Neural progenitor cell (in vitro differentiated cells): ENCODE data around the gene TMEM140. TPM values are rescaled to one million over a fixed set of nuclear protein-coding genes. Genes with fewer than 3 reads are reported as not detected.
A peak's percentile ranks its signal among the peaks of the same experiment; 100 is the strongest.
"Not testable (repeated sequence)": the region's sequence is repeated elsewhere in the genome, so short reads cannot be mapped to it uniquely, and the experiment has no call there.

Experiments used
- DNase-seq: peaks from one replicate; pipeline ENCODE4 v3.0.0-alpha.2; 2016; ENCODE audit warnings: low spot score
- H2AFZ ChIP-seq: fragments of 200-600 bp; sonication (generic); replicated peaks from 2 replicates; pipeline ENCODE4 v1.6.1; 2016; ENCODE audit warnings: antibody characterized with exemption
- H3F3A ChIP-seq: fragments of 200-600 bp; sonication (generic); 2 replicates; pipeline ENCODE4 v1.6.1; 2016; ENCODE audit warnings: antibody characterized with exemption, low read depth
- H3K27ac ChIP-seq: fragments of 200-600 bp; sonication (generic); 2 replicates; pipeline ENCODE4 v1.5.1; 2016; ENCODE audit warnings: mild to moderate bottlenecking
- H3K27me3 ChIP-seq: fragments of 200-600 bp; sonication (generic); 2 replicates; pipeline ENCODE4 v1.6.1; 2016; ENCODE audit warnings: mild to moderate bottlenecking, moderate library complexity
- H3K36me3 ChIP-seq: fragments of 200-600 bp; sonication (generic); 2 replicates; pipeline ENCODE4 v1.5.1; 2016
- H3K4me1 ChIP-seq: fragments of 200-600 bp; sonication (generic); 2 replicates; pipeline ENCODE4 v1.6.1; 2016; ENCODE audit warnings: mixed run types
- H3K4me2 ChIP-seq: fragments of 200-600 bp; sonication (generic); 2 replicates; pipeline ENCODE4 v1.6.1; 2016
- H3K4me3 ChIP-seq: fragments of 200-600 bp; sonication (generic); 2 replicates; pipeline ENCODE4 v1.5.1; 2016
- H3K79me2 ChIP-seq: fragments of 200-600 bp; sonication (generic); 2 replicates; pipeline ENCODE4 v1.6.1; 2016; ENCODE audit warnings: low read depth
- H3K9ac ChIP-seq: fragments of 200-600 bp; sonication (generic); 2 replicates; pipeline ENCODE4 v1.6.1; 2016
- H3K9me3 ChIP-seq: fragments of 200-600 bp; sonication (generic); 2 replicates; pipeline ENCODE4 v1.5.1; 2016; ENCODE audit warnings: low read depth
- H4K20me1 ChIP-seq: fragments of 200-600 bp; sonication (generic); 2 replicates; pipeline ENCODE4 v1.6.1; 2016; ENCODE audit warnings: low read depth
- H3K27ac Mint-ChIP-seq: 3 replicates; pipeline ENCODE4 v1.8.0; 2021; ENCODE audit warnings: mixed read lengths
- H3K27me3 Mint-ChIP-seq: 2 replicates; pipeline ENCODE4 v1.8.0; 2022; ENCODE audit warnings: low read depth, mild to moderate bottlenecking, inconsistent platforms, moderate library complexity, mixed read lengths; ENCODE audit not compliant: insufficient read depth
- H3K36me3 Mint-ChIP-seq: 3 replicates; pipeline ENCODE4 v1.8.0; 2021; ENCODE audit warnings: mixed read lengths
- H3K4me1 Mint-ChIP-seq: 3 replicates; pipeline ENCODE4 v1.8.0; 2021; ENCODE audit warnings: mixed read lengths
- H3K4me3 Mint-ChIP-seq: 3 replicates; pipeline ENCODE4 v1.8.0; 2021; ENCODE audit warnings: mild to moderate bottlenecking, moderate library complexity, mixed read lengths
- H3K9me3 Mint-ChIP-seq: 3 replicates; pipeline ENCODE4 v1.8.0; 2020; ENCODE audit warnings: mixed read lengths
- CTCF ChIP-seq: fragments of 200-600 bp; sonication (generic); IDR thresholded peaks from 2 replicates; pipeline ENCODE4 v1.5.1; 2017; ENCODE audit warnings: antibody characterized with exemption, mild to moderate bottlenecking
- EZH2 ChIP-seq: fragments of 200-600 bp; sonication (generic); IDR thresholded peaks from 2 replicates; pipeline ENCODE4 v1.6.1; 2017; ENCODE audit warnings: antibody characterized with exemption, mild to moderate bottlenecking, moderate library complexity
- EZH2phosphoT487 ChIP-seq: fragments of 200-600 bp; sonication (generic); IDR thresholded peaks from 2 replicates; pipeline ENCODE4 v1.6.1; 2017; ENCODE audit warnings: antibody characterized with exemption
- total RNA-seq: library from RNA; depleted of rRNA; stranded (reverse); fragments of >200 nt; gene quantifications from 2 replicates; pipeline ENCODE4 v1.2.3, GENCODE V29; 2015; ENCODE audit warnings: low replicate concordance

Gene TMEM140
- total RNA-seq, 1 donor from 2014 or later = not detected

- Histone ChIP-seq H4K20me1 (no peaks in the 10 kb centered on the region), H3K27me3 (no peaks in the 10 kb centered on the region), H3K4me1 (no peaks in the 10 kb centered on the region), H2AFZ (no peak overlapping the region), H3K9ac (no peak overlapping the region), H3K4me3 (no peak overlapping the region), H3K4me2 (no peak overlapping the region), H3K9me3 (no peaks in the 10 kb centered on the region), H3F3A (no peaks in the 10 kb centered on the region), H3K27ac (no peak overlapping the region), H3K79me2 (no peaks in the 10 kb centered on the region), H3K36me3 (no peaks in the 10 kb centered on the region)
- DNase-seq = no peak
- Mint-ChIP-seq H3K27ac (no peak overlapping the region), H3K4me3 (no peak overlapping the region), H3K27me3 (no peaks in the 10 kb centered on the region), H3K36me3 (no peaks in the 10 kb centered on the region), H3K9me3 (no peaks in the 10 kb centered on the region), H3K4me1 (no peaks in the 10 kb centered on the region)
- TF ChIP-seq EZH2 (no peak), EZH2phosphoT487 (no peak), CTCF (no peak)
Observed at GRCh38 chr7:135114622-135115021, 33.2 kb upstream of the TMEM140 start.

GRCh38 chr7:135117096-135117495 is 30.8 kb upstream of the TMEM140 start:
- Histone ChIP-seq H3K4me2 (no peak overlapping the region), H3F3A (no peaks in the 10 kb centered on the region), H3K9ac (no peak overlapping the region), H2AFZ (no peak overlapping the region), H3K4me1 (no peaks in the 10 kb centered on the region), H3K36me3 (peaks cover 4% of the 10 kb centered on the region), H4K20me1 (no peaks in the 10 kb centered on the region), H3K79me2 (no peaks in the 10 kb centered on the region), H3K27me3 (no peaks in the 10 kb centered on the region), H3K27ac (no peak overlapping the region), H3K9me3 (no peaks in the 10 kb centered on the region), H3K4me3 (no peak overlapping the region)
- Mint-ChIP-seq H3K9me3 (peaks cover 14% of the 10 kb centered on the region), H3K4me1 (no peaks in the 10 kb centered on the region), H3K36me3 (peaks cover 2% of the 10 kb centered on the region), H3K4me3 (no peak overlapping the region), H3K27ac (no peak overlapping the region), H3K27me3 (no peaks in the 10 kb centered on the region)
- no peak for TF ChIP-seq EZH2
- TF ChIP-seq EZH2phosphoT487 = no peak
- no peak for TF ChIP-seq CTCF
- no peak for DNase-seq

- Mint-ChIP-seq H3K27ac (no peak overlapping the region), H3K27me3 (no peaks in the 10 kb centered on the region), H3K4me1 (no peaks in the 10 kb centered on the region), H3K4me3 (no peak overlapping the region), H3K9me3 (peaks cover 15% of the 10 kb centered on the region), H3K36me3 (peaks cover 2% of the 10 kb centered on the region)
- Histone ChIP-seq H3K27me3 (no peaks in the 10 kb centered on the region), H3K4me1 (no peaks in the 10 kb centered on the region), H3K36me3 (peaks cover 4% of the 10 kb centered on the region), H3K4me3 (no peak overlapping the region), H3K27ac (no peak overlapping the region), H3K79me2 (no peaks in the 10 kb centered on the region), H3K9ac (no peak overlapping the region), H3F3A (no peaks in the 10 kb centered on the region), H2AFZ (no peak overlapping the region), H3K4me2 (no peak overlapping the region), H3K9me3 (no peaks in the 10 kb centered on the region), H4K20me1 (no peaks in the 10 kb centered on the region)
- peak; percentile 30 for DNase-seq
- no peak for TF ChIP-seq EZH2
- TF ChIP-seq EZH2phosphoT487 = no peak
- TF ChIP-seq CTCF = no peak
Observed at GRCh38 chr7:135121868-135122267, 26.0 kb upstream of the TMEM140 start.

- H3K4me3 Mint-ChIP-seq, H3K36me3 ChIP-seq, H3K79me2 ChIP-seq, H3F3A ChIP-seq, H3K9me3 ChIP-seq, DNase-seq, H3K4me1 ChIP-seq, H3K4me1 Mint-ChIP-seq, H3K4me3 ChIP-seq, H3K27ac ChIP-seq, H3K36me3 Mint-ChIP-seq, H3K4me2 ChIP-seq, H2AFZ ChIP-seq, H3K27ac Mint-ChIP-seq, H3K9ac ChIP-seq, H4K20me1 ChIP-seq, H3K27me3 ChIP-seq, H3K27me3 Mint-ChIP-seq: not testable (repeated sequence)
- H3K9me3 Mint-ChIP-seq = peaks cover 15% of the 10 kb centered on the region
Observed at GRCh38 chr7:135124631-135125030, 23.2 kb upstream of the TMEM140 start.
